ENCODE measurements around the gene EPM2AIP1.

The EPM2AIP1 gene

DNA sequence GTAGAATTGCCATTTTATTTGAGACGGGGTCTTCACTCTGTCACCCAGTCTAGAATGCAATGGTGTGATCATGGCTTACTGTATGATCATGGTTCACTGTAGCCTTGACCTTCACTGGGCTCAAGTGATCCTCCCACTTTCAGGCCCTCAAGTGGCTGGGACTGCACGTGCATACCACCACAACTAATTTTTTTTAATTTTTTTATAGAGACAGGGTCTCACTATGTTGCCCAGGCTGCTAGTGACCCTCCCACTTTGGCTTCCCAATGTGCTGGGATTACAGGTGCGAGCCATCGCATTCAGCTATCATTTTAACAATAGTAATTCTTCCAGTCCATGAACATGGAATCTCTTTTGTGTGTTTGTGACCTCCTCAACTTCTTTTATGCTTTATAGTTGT, 11.9 kb downstream of the EPM2AIP1 start:
- H3K36me3 ChIP-seq (replicated peaks; ENCODE audit: low read depth, low read length), result peaks cover 53% of the 10 kb centered on the region
- no peak overlapping the region for H3K9ac ChIP-seq (ENCODE audit: low read length)
- no peaks in the 10 kb centered on the region for H4K20me1 ChIP-seq (ENCODE audit: insufficient read depth, low read length)
- H2AFZ ChIP-seq (ENCODE audit: low read depth, low read length), result no peak overlapping the region
- H3K4me3 ChIP-seq (ENCODE audit: low read length), result no peak overlapping the region
- H3K27me3 ChIP-seq (ENCODE audit: low read depth, low read length), result no peaks in the 10 kb centered on the region
- H3K79me2 ChIP-seq (ENCODE audit: low read length), result no peaks in the 10 kb centered on the region
- TF ChIP-seq, protein P1, sequence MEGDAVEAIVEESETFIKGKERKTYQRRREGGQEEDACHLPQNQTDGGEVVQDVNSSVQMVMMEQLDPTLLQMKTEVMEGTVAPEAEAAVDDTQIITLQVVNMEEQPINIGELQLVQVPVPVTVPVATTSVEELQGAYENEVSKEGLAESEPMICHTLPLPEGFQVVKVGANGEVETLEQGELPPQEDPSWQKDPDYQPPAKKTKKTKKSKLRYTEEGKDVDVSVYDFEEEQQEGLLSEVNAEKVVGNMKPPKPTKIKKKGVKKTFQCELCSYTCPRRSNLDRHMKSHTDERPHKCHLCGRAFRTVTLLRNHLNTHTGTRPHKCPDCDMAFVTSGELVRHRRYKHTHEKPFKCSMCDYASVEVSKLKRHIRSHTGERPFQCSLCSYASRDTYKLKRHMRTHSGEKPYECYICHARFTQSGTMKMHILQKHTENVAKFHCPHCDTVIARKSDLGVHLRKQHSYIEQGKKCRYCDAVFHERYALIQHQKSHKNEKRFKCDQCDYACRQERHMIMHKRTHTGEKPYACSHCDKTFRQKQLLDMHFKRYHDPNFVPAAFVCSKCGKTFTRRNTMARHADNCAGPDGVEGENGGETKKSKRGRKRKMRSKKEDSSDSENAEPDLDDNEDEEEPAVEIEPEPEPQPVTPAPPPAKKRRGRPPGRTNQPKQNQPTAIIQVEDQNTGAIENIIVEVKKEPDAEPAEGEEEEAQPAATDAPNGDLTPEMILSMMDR (IDR thresholded peaks at IDR 0.05; ENCODE audit: low read depth, low read length), result no peak
- TF ChIP-seq EZH2phosphoT487 (IDR thresholded peaks at IDR 0.05; ENCODE audit: low read depth), result no peak
- H3K9me3 ChIP-seq (ENCODE audit: insufficient read depth, low read length), result 0 out of 2 replicates have a peak, but pooled peaks cover 2% of the 10 kb centered on the region
- H3K4me1 ChIP-seq (ENCODE audit: low read length), result no peaks in the 10 kb centered on the region
- H3K27ac ChIP-seq (ENCODE audit: low read length), result no peak overlapping the region
- H3K4me2 ChIP-seq (ENCODE audit: low read length), result no peak overlapping the region

DNA sequence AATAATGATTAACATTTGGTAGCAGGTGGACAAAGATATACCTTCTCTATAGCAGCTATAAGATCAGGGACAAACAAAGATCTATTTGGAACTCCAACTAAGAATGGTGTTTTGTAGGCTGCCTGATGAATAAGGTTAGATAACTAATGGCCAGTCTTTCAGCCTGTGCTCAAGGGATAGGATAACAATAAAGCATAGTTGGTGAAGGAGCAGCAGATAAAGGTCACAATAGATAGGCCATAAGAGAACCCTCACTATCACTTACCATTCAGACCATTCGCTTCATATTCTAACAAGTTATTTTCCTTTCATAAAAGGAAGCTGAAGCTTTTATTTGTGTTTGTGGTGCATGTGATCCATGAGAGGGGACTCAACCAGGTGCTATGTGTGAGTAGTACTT, 19.8 kb downstream of the EPM2AIP1 start:
- H3K4me3 ChIP-seq (ENCODE audit: low read length), result no peak overlapping the region
- no peak overlapping the region for H3K4me2 ChIP-seq (ENCODE audit: low read length)
- H3K27me3 ChIP-seq (ENCODE audit: low read depth, low read length), result no peaks in the 10 kb centered on the region
- H2AFZ ChIP-seq (ENCODE audit: low read depth, low read length), result no peak overlapping the region
- TF ChIP-seq EZH2phosphoT487 (IDR thresholded peaks at IDR 0.05; ENCODE audit: low read depth), result no peak
- TF ChIP-seq, protein P1 (IDR thresholded peaks at IDR 0.05; ENCODE audit: low read depth, low read length), result no peak
- H4K20me1 ChIP-seq (ENCODE audit: insufficient read depth, low read length), result no peaks in the 10 kb centered on the region
- peaks cover 27% of the 10 kb centered on the region for H3K4me1 ChIP-seq (ENCODE audit: low read length)
- H3K79me2 ChIP-seq (ENCODE audit: low read length), result no peaks in the 10 kb centered on the region
- H3K9ac ChIP-seq (ENCODE audit: low read length), result no peak overlapping the region
- no peaks in the 10 kb centered on the region for H3K36me3 ChIP-seq (replicated peaks; ENCODE audit: low read depth, low read length)
- H3K9me3 ChIP-seq (ENCODE audit: insufficient read depth, low read length), result no peaks in the 10 kb centered on the region
- H3K27ac ChIP-seq (ENCODE audit: low read length), result no peak overlapping the region

DNA sequence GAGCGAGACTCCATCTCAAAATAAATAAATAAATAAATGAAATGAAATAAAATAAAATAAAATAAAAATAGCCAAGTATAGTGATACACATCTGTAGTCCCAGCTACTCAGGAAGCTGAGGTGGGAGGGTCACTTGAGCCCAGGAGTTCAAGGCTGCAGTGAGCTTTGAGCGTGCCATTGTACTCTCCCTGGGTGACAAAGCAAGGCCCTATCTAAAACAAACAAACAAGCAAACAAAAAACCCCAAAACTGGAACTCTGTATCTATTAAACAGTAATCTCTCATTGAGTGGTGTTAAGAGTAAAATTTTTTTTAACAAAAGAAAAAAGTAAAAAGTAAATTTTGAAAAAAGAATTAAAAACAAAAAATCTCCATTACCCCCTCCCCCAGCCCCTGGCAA, 20.8 kb downstream of the EPM2AIP1 start:
- H3K9me3 ChIP-seq (ENCODE audit: insufficient read depth, low read length), result no peaks in the 10 kb centered on the region
- H3K79me2 ChIP-seq (ENCODE audit: low read length), result no peaks in the 10 kb centered on the region
- no peaks in the 10 kb centered on the region for H3K27me3 ChIP-seq (ENCODE audit: low read depth, low read length)
- no peak overlapping the region for H2AFZ ChIP-seq (ENCODE audit: low read depth, low read length)
- H3K36me3 ChIP-seq (replicated peaks; ENCODE audit: low read depth, low read length), result no peaks in the 10 kb centered on the region
- TF ChIP-seq, protein P1 (IDR thresholded peaks at IDR 0.05; ENCODE audit: low read depth, low read length), result no peak
- TF ChIP-seq EZH2phosphoT487 (IDR thresholded peaks at IDR 0.05; ENCODE audit: low read depth), result no peak
- no peak overlapping the region for H3K27ac ChIP-seq (ENCODE audit: low read length)
- no peak overlapping the region for H3K4me3 ChIP-seq (ENCODE audit: low read length)
- no peak overlapping the region for H3K9ac ChIP-seq (ENCODE audit: low read length)
- no peak overlapping the region for H3K4me2 ChIP-seq (ENCODE audit: low read length)
- no peaks in the 10 kb centered on the region for H4K20me1 ChIP-seq (ENCODE audit: insufficient read depth, low read length)
- peaks cover 27% of the 10 kb centered on the region for H3K4me1 ChIP-seq (ENCODE audit: low read length)

DNA sequence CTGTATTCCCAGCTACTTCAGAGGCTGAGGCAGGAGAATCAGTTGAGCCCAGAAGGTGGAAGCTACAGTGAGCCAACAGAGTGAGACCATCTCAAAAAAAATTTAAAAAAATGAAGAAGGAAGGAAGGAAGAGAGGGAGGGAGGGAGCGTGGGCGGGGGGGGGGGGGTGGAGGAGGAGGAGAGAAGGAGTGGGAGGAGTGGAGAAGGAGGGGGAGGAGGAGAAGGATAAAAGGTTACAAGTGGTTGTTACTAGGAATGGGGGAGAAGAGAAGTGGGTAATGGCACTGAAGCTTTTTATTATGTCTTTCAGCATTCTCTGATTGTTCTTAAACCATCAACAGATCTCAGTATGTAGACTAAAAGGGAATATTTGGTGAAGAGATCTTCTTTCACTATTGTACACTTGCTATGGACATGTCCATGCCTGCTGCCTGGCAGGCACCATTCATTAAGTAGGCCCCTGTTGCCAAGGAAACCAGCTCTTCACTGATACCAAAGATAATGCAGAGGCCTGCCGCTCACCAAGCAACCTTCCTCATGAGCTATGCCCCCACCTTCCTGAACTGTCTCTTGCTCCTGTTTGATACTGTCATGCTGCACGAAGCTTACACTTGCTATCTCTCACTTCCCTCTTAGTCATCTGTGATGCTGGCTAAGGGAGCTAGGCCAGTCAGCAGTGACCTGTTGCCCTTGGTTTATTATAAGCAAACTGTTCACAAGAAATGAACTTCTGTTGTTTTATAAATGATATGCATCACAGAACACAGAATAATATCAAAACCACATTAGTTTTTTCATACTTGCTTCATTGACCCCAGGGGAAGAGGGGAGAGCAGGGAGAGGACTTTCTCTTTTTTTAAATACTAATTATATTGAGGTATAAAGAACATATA, 23.1 kb downstream of the EPM2AIP1 start:
- Histone ChIP-seq H3K9me3 (ENCODE audit: insufficient read depth, low read length) (no peaks in the 10 kb centered on the region), H2AFZ (ENCODE audit: low read depth, low read length) (no peak overlapping the region), H3K9ac (ENCODE audit: low read length) (no peak overlapping the region), H3K27ac (ENCODE audit: low read length) (peak overlapping the region; percentile 59), H3K27me3 (ENCODE audit: low read depth, low read length) (no peaks in the 10 kb centered on the region), H3K4me3 (ENCODE audit: low read length) (no peak overlapping the region), H3K4me2 (ENCODE audit: low read length) (peak overlapping the region; percentile 66), H4K20me1 (ENCODE audit: insufficient read depth, low read length) (no peaks in the 10 kb centered on the region), H3K36me3 (replicated peaks; ENCODE audit: low read depth, low read length) (no peaks in the 10 kb centered on the region), H3K4me1 (ENCODE audit: low read length) (peaks cover 35% of the 10 kb centered on the region), H3K79me2 (ENCODE audit: low read length) (no peaks in the 10 kb centered on the region)
- TF ChIP-seq, protein P1 (IDR thresholded peaks at IDR 0.05; ENCODE audit: low read depth, low read length), result no peak
- TF ChIP-seq EZH2phosphoT487 (IDR thresholded peaks at IDR 0.05; ENCODE audit: low read depth), result no peak

Measured in OCI-LY3 (cell line).